Amniotic epithelial cell (primary cell): Measurements from ENCODE around the gene KITLG.
"Not testable (repeated sequence)": the region's sequence is repeated elsewhere in the genome, so short reads cannot be mapped to it uniquely, and the experiment has no call there.

Experiments used
- DNase-seq: peaks from one replicate; pipeline ENCODE4 v3.0.0-alpha.2; 2010; ENCODE audit warnings: low read depth

The KITLG gene

GRCh38 chr12:88544991-88545980, 35.0 kb downstream of the KITLG start:
- no peak for DNase-seq

GRCh38 chr12:88539893-88540292, 40.4 kb downstream of the KITLG start:
- DNase-seq = no peak

GRCh38 chr12:88538697-88539096, 41.6 kb downstream of the KITLG start:
- no peak for DNase-seq

- DNase-seq = peak; percentile 87
Measured at GRCh38 chr12:88538250-88538649, 42.0 kb downstream of the KITLG start.

- no peak for DNase-seq
Measured at GRCh38 chr12:88530868-88531267, 49.4 kb downstream of the KITLG start.

- DNase-seq = no peak
Measured at GRCh38 chr12:88529531-88530488, 50.5 kb downstream of the KITLG start.

- DNase-seq = no peak
Measured at GRCh38 chr12:88522961-88523360, 57.3 kb downstream of the KITLG start.

- no peak for DNase-seq
Measured at GRCh38 chr12:88520436-88520820, 59.8 kb downstream of the KITLG start.

- no peak for DNase-seq
Measured at GRCh38 chr12:88519802-88520435, 60.4 kb downstream of the KITLG start.

- no peak for DNase-seq
Measured at GRCh38 chr12:88518863-88519403, 61.3 kb downstream of the KITLG start.

GRCh38 chr12:88516811-88517210, 63.5 kb downstream of the KITLG start:
- DNase-seq = no peak

GRCh38 chr12:88510843-88511242, 69.4 kb downstream of the KITLG start:
- DNase-seq = no peak

GRCh38 chr12:88509851-88510250, 70.4 kb downstream of the KITLG start:
- no peak for DNase-seq

- DNase-seq = no peak
Measured at GRCh38 chr12:88509347-88509746, 70.9 kb downstream of the KITLG start.

- not testable (repeated sequence) for DNase-seq
Measured at GRCh38 chr12:88507851-88508250, 72.4 kb downstream of the KITLG start.

GRCh38 chr12:88507270-88507669, 73.0 kb downstream of the KITLG start:
- DNase-seq = no peak

- no peak for DNase-seq
Measured at GRCh38 chr12:88505696-88506095, 74.6 kb downstream of the KITLG start.

GRCh38 chr12:88503281-88503703, 77.0 kb downstream of the KITLG start:
- peak; percentile 30 for DNase-seq

GRCh38 chr12:88501972-88502938, 78.0 kb downstream of the KITLG start:
- no peak for DNase-seq

- peak; percentile 41 for DNase-seq
Measured at GRCh38 chr12:88496891-88497371, 83.3 kb downstream of the KITLG start.
